ENCODE data around the gene HS3ST3B1. TPM values are rescaled to one million over a fixed set of nuclear protein-coding genes. Genes with fewer than 3 reads are reported as not detected.

The HS3ST3B1 gene
- total RNA-seq, 1 donor from 2014 or later = 53.9 TPM

DNA sequence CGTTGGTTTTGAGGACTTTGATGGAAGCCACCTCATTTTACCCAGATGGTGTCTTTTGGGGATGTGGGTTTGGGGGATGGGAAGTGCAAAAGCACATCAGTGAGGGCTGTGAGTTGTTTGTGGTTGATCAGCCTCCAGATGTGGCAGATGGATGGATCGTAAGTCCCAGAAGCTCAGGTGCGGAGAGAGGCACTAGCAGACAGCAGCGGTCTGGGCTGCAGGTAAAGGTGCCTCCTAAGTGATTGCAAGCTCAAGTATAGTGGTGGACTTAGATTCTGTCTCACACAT, 18.0 kb downstream of the HS3ST3B1 start:
- intact Hi-C loops (cut with micrococcal nuclease) = no loop called here

GRCh38 chr17:14320098-14320497, 19.2 kb downstream of the HS3ST3B1 start:
- intact Hi-C loops (cut with micrococcal nuclease) = no loop called here

GRCh38 chr17:14320734-14321475, 20.0 kb downstream of the HS3ST3B1 start:
- intact Hi-C loops (cut with micrococcal nuclease) = loop anchor here (1.0 kb wide), 1 partner anchor 38 kb away; no protein-coding TSS in a partner anchor

GRCh38 chr17:14321476-14321949, 20.6 kb downstream of the HS3ST3B1 start:
- intact Hi-C loops (cut with micrococcal nuclease) = loop anchor here (1.0 kb wide), 1 partner anchor 38 kb away; no protein-coding TSS in a partner anchor

GRCh38 chr17:14321980-14322776, 21.3 kb downstream of the HS3ST3B1 start:
- intact Hi-C loops (cut with micrococcal nuclease) = loop anchor here (1.0 kb wide), 1 partner anchor 37 kb away; no protein-coding TSS in a partner anchor

- intact Hi-C loops (cut with micrococcal nuclease) = no loop called here
These were observed 22.7 kb downstream of the HS3ST3B1 start for GRCh38 chr17:14323522-14323981.

DNA sequence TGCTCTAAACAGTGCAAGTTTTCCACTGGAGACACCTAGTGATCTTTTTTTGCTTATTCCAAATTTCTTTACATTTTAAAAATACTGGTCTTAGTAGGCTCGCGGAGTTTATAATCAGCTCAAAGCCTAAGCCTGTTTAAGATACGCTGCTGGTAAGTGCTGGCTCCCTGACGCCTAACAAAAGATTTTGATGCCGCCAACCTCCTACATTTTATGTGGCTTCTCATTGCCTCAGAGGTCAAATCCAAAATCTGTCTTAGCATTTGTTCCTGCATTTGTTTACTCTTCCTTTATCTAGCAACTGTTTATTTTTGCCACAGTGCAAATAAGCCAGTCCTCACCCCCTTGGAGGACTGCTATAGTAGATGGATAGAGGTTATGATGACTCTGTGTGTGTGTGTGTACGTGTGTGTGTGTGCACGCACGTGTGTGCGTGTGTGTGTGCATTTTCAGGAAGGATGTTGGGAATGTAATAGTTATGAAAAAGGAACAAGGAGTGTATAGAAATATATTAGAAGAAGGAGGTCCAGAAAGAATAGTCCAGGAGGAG, 24.8 kb downstream of the HS3ST3B1 start:
- intact Hi-C loops (cut with micrococcal nuclease) = no loop called here

DNA sequence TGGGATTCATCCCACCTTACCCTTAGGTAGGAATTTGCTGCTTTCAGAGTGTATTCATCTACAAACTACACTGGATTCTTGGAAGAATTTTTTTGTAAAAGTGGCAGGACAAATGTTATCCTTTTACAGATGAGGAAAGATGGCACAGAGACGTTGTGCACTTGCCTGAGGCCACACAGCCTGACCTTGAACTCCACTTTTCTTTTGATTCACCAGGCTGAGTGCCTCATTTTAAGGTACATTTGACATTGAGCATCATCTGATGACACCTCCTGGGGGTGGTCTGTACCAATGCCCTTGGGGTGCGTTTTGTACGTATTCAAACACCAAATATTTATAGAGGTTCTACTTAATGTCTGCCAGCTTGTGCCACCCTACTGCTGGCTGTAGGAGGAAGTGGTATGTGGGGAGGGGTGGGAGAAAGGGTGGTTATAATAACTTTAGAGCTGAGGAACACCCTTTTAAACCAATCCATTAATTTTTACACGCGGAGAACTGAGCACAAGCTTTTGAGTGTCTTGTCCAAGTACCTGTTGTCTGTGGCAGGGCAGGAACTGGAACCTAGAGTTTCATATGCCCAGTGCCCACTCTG, 29.1 kb downstream of the HS3ST3B1 start:
- intact Hi-C loops (cut with micrococcal nuclease) = no loop called here

DNA sequence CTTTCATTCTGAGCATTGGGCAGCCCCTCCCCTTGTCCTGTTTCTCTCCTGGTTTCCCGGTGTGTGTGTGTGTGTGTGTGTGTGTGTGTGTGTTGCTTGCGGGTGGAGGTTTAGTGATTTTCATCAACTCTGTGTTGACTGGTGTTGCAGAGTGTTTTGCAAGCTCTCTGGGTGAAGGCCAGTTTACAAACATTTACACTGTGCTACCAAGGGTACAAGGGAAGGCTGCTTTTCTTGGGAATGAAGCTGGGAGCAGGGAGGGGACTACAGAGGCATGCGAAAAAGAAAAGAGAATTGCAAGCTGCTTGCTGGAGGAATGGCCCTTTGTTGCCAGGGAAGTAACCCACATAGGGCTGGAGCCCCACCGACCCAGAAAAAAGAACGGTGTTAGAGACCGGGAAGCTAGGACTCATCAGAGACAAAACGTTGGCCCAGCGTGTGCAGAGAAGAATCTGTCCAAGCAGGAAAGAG, 29.6 kb downstream of the HS3ST3B1 start:
- intact Hi-C loops (cut with micrococcal nuclease) = no loop called here

GRCh38 chr17:14331225-14331981, 30.5 kb downstream of the HS3ST3B1 start:
- intact Hi-C loops (cut with micrococcal nuclease) = no loop called here

GRCh38 chr17:14331982-14332298, 31.1 kb downstream of the HS3ST3B1 start:
- intact Hi-C loops (cut with micrococcal nuclease) = no loop called here

GRCh38 chr17:14332331-14332730, 31.4 kb downstream of the HS3ST3B1 start:
- intact Hi-C loops (cut with micrococcal nuclease) = no loop called here

- intact Hi-C loops (cut with micrococcal nuclease) = no loop called here
These were observed 32.6 kb downstream of the HS3ST3B1 start for GRCh38 chr17:14333506-14333905.

DNA sequence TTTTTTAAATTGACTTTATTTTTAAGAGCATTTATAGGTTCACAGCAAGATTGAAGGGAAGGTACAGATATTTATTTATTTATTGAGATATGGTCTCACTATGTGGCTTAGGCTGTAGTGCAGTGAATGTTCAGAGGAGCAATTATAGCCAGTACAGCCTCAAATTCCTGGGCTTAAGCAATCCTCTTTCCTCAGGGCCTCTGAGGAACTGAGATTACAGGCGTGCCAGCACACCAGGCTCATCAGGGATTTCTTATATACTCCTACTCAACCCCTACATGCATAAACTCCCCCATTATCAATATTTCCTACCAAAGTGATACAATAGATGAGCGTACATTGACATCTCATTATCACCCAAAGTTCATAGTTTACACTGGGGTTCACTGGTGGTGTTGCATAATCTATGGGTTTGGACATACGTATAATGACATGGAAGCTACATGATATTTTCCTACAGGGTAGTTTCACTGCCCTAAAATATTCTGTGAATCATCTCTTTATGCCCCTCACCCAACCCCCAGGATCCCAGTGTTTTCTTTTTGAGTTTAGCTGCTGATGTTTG, 33.5 kb downstream of the HS3ST3B1 start:
- intact Hi-C loops (cut with micrococcal nuclease) = no loop called here

DNA sequence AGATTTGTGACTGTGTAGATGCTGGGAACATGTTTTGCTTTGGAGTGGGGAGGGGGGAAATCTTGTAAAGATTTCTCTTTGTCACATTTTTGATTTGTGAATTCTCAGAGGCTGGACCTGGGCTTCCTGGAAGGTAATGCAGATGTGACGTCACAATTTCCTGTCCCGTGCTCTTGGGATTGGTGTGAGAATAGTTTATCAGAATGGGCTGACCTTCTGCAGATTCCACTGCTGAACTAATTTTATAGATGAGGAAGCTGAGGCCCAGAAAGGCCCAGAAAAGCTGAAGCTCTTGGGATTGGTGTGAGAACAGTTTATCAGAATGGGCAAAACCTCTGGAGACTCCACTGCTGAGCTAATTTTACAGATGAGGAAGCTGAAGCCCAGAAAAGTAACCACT, 34.0 kb downstream of the HS3ST3B1 start:
- intact Hi-C loops (cut with micrococcal nuclease) = loop anchor here (5.0 kb wide), 1 partner anchor 92 kb away; no protein-coding TSS in a partner anchor

DNA sequence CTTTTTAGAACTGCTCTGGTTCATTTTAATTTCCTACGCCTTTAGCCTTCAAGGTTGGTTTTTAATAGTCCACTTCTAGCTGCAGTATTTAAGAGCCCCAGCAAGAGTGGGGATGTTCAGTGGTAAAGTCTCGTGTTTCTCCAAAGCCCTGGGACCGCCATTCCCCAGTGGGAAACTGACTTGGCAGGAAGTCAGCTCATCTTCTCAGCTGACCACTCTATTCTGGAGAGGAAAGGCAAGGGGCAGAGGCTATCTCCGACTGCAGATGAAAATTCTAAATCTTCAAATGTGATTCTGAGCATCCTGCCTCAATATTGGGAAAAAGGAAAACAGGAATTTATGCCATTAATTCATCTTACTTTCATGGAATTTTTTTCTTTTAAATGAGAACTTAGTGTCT, 35.5 kb downstream of the HS3ST3B1 start:
- intact Hi-C loops (cut with micrococcal nuclease) = loop anchor here (5.0 kb wide), 1 partner anchor 91 kb away; no protein-coding TSS in a partner anchor

DNA sequence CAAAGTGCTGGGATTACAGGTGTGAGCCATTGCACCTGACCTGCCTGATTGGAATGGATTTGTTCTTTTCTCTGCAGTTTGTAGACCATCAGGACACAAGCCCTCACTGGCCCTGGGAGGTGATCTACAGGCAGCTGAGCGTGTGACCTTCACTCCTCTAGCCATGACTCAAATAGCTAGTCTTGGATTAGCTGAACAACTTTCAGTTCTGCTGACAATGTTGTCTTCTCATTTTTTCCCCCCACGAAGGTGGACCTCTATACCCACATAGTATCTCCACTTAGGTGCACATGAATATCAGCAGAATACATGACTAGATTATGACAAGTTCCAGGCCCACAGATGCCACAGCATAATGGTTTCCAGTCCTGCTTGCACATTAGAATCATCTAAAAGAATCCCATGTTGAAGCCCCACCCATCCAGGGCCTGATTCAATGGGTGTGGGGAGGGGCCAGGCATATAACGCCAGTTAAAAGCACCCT, 36.8 kb downstream of the HS3ST3B1 start:
- intact Hi-C loops (cut with micrococcal nuclease) = loop anchor here (5.0 kb wide), 1 partner anchor 90 kb away; no protein-coding TSS in a partner anchor

- intact Hi-C loops (cut with micrococcal nuclease) = no loop called here
These were observed 40.2 kb downstream of the HS3ST3B1 start for GRCh38 chr17:14340857-14341754.

- intact Hi-C loops (cut with micrococcal nuclease) = no loop called here
These were observed 41.0 kb downstream of the HS3ST3B1 start for GRCh38 chr17:14341866-14342265.

Measured in T-helper 1 cell treated with Interleukin-12 subunit alpha and Interleukin-12 subunit beta and Interleukin-4 antibody, amounts not matched to agents 30 ng/mL and 1 ng/mL, for 36 hours (primary cell).